Measurements from ENCODE around the gene TSN.
"Not testable (repeated sequence)": the region's sequence is repeated elsewhere in the genome, so short reads cannot be mapped to it uniquely, and the experiment has no call there.

Gene TSN

DNA sequence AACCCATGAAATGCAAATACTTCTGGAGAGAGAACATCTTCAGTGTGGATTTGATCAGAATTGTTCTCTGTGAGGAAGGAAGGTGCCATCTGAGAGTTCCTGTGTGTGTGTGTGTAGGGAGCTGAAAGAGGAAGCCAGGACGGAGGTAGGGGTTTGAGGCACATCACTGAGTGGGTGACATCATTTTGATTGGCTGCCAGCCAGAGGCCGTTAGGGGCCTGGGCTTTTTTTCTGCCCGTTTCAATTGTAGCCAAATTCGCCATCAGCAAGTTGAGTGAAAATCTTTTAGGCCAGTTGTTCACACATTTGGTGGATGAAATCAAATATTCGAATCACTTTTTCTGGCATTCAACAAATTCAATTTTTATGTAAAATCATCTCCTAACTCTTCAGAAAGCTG is 48.9 kb downstream of the TSN start:
- DNase-seq: peak; percentile 49

DNA sequence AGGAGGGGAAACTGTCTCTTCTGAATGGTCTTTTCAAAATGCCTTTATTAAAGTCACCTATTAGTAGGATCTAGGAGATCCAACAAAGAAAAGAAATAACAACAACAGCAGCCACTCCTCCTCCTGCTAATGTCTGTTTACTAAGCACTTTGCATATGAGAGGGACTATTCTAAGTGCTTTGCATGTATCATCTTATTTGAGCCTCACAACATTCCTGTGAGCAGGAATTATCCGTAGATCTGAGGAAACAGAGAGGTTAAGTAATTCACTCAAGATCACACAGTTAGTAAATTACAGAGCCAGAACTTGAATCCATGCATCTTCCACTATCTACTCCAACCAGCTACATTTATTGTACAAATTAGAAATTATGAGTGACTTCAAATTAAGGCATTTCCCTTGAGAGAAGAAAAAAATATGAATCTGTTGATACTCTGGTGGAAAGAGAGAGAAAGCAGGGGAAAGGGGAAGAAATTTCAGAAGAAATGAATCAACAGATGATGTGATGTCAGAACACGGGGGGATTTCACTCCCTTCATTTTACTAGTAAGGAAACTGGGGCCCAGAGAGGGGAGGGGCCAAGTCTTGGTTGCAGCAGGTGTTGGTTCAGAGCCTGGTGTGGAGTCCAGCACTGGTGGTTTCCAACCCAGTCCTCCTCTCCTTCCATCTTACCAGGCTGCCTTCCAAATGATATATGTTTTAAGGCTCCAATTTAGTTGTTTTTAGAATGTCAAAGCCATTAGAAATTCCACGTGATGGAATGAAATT is 49.7 kb downstream of the TSN start:
- no peak for DNase-seq

DNA sequence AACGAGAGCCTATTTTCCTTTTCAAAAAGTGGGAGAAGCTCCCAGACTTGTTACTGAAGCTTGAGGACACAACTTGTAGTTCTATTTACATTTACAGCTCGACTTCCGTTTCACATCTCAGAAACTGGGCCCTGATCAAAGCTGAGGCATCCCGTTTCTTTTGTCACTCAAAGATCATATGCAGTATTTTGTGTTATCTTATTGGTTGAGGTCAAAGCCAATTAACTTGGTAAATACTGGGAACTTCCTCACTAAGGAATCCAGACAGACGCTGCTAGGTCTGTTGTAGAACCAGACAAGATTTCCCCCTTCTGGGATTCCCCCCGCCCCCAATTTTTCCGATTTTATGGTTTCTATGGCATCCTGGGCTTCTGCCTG is 50.3 kb downstream of the TSN start:
- DNase-seq: no peak

DNA sequence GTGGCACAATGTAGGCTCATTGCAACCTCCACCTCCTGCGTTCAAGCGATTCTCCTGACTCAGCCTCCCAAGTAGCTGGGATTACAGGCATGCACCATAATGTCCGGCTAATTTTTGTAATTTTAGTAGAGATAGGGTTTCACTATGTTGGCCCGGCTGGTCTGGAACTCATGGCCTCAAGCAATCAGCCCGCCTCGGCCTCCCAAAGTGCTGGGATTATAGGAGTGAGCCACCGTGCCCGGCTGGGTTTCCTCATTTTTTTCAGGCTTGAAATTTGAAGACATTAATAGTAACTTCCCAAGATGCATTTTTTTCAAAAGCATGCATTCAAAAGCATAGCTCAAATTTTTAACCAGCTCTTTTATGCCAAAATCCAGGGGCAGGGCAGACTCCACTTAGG is 52.3 kb downstream of the TSN start:
- not testable (repeated sequence) for DNase-seq

DNA sequence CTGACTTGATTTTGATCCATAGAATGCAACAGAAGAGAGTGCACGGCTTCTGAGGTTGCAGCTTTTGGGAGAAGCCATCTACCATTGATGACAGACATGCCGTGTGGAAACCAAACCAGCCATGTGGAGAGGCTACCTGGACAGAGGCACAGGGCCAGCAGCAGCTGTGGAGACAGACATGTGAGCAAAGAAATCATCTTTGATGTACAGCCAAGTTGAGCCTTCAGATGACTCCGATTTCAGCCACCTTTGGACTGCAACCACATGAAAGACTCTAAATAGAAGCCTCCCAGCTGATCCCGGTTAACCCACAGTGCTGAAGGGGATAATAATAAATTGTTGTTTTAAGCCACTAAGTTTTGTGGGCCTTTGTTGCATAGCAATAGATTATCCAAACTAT is 54.2 kb downstream of the TSN start:
- DNase-seq: no peak

DNA sequence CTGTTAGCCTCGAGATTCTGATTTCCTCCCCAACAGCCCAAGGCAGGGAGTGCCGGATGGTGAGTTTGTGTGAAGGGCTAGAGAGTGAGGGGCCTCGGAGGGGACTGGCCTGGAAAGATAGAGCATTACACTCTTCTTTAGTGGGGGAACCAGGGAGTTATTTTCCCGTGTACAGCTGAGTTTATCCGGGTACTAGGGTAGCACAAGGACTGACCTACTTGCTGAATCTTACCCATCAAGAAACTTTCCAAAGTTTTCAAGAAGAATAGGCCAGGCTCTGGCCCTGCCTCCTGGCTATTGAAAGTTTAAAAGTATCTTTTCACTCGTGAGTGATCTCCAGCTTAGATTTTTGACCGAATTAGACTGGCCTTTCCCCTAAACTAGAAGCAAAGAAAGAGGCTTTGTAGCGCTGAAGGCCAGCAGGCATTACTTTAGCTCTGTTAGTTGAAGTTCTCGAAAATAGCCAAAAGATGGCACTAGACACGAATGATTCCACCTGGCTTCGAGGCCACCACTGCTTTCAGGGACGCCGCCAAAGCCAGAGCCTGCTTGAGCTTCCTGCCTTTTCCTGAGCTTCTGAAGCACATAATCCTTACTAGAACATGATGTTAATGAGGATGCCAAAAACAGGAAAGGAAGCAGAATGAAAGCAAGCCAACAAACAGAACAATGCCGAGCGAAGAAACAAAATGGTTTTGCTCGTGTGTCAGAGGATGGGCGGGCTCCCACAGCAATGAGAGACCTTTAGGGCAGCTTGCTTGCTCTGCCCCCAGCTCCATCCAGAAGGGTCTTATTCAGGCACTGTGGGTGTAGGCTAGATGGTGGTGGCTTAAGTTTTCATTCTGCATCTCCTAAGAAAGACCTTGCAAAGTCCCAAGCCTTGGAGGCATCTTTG is 55.8 kb downstream of the TSN start:
- peak; percentile 65 for DNase-seq

DNA sequence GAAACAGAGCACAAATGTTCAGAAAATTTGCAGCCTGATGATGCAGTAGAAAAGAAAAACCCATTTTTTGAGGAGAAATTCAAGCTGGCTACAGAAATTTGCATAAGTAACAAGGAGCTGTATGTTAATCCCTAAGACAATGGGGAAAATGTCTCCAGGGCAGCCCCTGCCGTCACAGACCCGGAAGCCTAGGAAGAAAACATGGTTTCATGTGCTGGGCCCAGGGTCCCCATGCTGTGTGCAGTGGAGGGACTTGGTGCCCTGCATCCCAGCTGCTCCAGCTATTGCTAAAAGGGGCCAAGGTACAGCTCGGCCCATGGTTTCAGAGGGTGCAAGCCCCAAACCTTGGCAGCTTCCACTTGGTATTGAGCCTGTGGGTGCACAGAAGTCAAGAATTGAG is 57.6 kb downstream of the TSN start:
- DNase-seq: not testable (repeated sequence)

DNA sequence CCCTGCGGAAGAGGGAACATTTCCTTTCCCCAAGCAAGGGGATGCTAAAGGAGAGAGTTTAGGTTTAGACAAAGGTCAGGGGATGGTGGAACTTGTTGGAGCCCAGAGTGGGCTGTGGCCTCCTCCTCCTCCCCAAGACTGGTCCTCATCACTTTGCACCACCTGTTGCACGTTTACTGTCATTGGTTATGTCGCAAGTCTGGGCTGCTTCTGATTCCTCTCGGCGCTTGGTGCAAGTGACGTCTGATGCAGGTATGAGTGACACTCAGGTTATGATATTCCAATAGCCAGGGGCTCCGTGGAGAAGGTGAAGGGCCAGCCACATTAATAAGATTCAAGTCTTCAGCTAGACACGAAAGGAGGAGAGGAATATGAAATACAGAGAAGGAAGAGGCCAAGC is 59.8 kb downstream of the TSN start:
- no peak for DNase-seq

DNA sequence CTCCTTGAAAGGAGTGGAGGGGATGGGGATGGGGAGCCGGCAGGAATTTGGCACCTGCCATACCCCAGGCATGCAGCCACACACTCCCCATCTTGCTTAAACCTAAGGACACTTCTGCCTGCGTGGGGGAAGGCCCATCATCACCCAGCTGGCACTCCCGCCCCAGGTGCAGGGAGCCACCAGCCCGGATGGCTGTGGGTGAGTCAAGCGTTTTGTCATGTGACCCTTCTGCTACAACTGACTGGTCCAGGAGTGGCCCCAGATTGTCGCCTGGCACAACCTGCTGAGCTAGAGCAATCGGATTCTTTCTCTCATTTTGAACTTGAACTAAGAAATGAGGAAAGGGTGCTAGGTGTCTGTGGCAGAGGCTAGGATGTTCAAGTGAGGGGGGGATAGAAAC is 61.3 kb downstream of the TSN start:
- no peak for DNase-seq

DNA sequence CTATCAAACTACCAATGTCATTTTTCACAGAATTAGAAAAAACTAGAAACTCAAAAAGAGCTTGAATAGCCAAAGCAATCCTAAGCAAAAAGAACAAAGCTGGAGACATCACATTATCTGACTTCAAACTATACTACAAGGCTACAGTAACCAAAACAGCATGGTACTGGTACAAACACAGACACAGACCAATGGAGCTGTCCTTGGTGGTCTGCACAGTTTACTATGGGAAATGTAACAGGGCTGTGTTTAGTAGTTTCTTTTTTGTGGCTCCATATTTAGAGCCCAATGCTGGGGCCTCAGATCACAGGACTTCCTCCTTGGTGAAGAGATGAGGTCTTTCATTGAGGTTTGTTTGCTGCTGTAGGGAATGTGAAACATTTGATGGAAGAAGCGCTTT is 61.9 kb downstream of the TSN start:
- not testable (repeated sequence) for DNase-seq
